Endothelial cell (in vitro differentiated cells): ENCODE measurements around the gene FOXK1. TPM values are rescaled to one million over a fixed set of nuclear protein-coding genes. Genes with fewer than 3 reads are reported as not detected.

Source experiments
- DNase-seq: peaks from one replicate; pipeline ENCODE4 v3.0.0; 2021; ENCODE audit warnings: low spot score
- H3K27ac Mint-ChIP-seq: one replicate; pipeline ENCODE4 v1.8.0; 2021; ENCODE audit warnings: mixed read lengths, inconsistent platforms; ENCODE audit not compliant: unreplicated experiment
- H3K27me3 Mint-ChIP-seq: one replicate; pipeline ENCODE4 v1.8.0; 2021; ENCODE audit warnings: mild to moderate bottlenecking, moderate library complexity, mixed read lengths, inconsistent platforms; ENCODE audit not compliant: unreplicated experiment
- H3K36me3 Mint-ChIP-seq: one replicate; pipeline ENCODE4 v1.8.0; 2021; ENCODE audit warnings: mild to moderate bottlenecking, low read depth, mixed read lengths, inconsistent platforms; ENCODE audit not compliant: unreplicated experiment
- H3K4me1 Mint-ChIP-seq: one replicate; pipeline ENCODE4 v1.8.0; 2021; ENCODE audit warnings: mild to moderate bottlenecking, mixed read lengths, inconsistent platforms; ENCODE audit not compliant: unreplicated experiment
- H3K4me3 Mint-ChIP-seq: one replicate; pipeline ENCODE4 v1.8.0; 2021; ENCODE audit warnings: mild to moderate bottlenecking, mixed read lengths, inconsistent platforms; ENCODE audit not compliant: unreplicated experiment
- H3K9me3 Mint-ChIP-seq: one replicate; pipeline ENCODE4 v1.8.0; 2021; ENCODE audit warnings: mixed read lengths, inconsistent platforms; ENCODE audit not compliant: unreplicated experiment
- total RNA-seq: library from RNA; stranded (reverse); fragmentation: NEBNext Ultra II Directional; extraction: Animal tissue kit (Norgen Biotek cat#: 25700); gene quantifications from one replicate; pipeline ENCODE4 v1.2.1, GENCODE V29; 2021; ENCODE audit not compliant: unreplicated experiment
- TF ChIP-seq, protein P1 (sequence below): fragments of 200-600 bp; sonication (generic); IDR thresholded peaks from one replicate; pipeline ENCODE4 v1.5.0; 2021; ENCODE audit warnings: antibody characterized with exemption; ENCODE audit not compliant: unreplicated experiment

Gene FOXK1
- total RNA-seq, 1 donor from 2014 or later = 73.8 TPM

DNA sequence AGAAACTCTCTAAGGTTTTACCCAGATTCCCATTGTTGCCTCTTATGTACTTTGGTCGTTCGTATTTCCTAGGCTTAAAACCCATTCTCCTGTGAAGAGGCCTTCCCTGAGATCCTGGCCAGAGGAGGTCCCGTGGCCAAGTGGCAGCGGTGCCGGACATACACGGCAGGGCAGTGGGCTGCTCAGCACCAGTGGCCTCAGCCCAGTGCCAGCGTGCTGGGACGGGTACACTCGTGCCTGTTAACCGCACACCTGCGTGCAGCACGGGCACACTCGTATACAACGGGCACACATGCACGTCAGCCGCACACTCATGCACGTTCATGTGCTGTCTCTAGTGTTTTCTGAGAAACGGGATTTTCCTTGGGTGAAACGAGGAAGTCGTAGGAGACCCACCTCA is 40.2 kb downstream of the FOXK1 start:
- Mint-ChIP-seq H3K27ac (no peak overlapping the region), H3K27me3 (peaks cover 4% of the 10 kb centered on the region), H3K36me3 (peaks cover 21% of the 10 kb centered on the region), H3K9me3 (no peaks in the 10 kb centered on the region), H3K4me3 (no peak overlapping the region), H3K4me1 (peaks cover 20% of the 10 kb centered on the region)
- no peak for DNase-seq
- TF ChIP-seq, protein P1, sequence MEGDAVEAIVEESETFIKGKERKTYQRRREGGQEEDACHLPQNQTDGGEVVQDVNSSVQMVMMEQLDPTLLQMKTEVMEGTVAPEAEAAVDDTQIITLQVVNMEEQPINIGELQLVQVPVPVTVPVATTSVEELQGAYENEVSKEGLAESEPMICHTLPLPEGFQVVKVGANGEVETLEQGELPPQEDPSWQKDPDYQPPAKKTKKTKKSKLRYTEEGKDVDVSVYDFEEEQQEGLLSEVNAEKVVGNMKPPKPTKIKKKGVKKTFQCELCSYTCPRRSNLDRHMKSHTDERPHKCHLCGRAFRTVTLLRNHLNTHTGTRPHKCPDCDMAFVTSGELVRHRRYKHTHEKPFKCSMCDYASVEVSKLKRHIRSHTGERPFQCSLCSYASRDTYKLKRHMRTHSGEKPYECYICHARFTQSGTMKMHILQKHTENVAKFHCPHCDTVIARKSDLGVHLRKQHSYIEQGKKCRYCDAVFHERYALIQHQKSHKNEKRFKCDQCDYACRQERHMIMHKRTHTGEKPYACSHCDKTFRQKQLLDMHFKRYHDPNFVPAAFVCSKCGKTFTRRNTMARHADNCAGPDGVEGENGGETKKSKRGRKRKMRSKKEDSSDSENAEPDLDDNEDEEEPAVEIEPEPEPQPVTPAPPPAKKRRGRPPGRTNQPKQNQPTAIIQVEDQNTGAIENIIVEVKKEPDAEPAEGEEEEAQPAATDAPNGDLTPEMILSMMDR = no peak

DNA sequence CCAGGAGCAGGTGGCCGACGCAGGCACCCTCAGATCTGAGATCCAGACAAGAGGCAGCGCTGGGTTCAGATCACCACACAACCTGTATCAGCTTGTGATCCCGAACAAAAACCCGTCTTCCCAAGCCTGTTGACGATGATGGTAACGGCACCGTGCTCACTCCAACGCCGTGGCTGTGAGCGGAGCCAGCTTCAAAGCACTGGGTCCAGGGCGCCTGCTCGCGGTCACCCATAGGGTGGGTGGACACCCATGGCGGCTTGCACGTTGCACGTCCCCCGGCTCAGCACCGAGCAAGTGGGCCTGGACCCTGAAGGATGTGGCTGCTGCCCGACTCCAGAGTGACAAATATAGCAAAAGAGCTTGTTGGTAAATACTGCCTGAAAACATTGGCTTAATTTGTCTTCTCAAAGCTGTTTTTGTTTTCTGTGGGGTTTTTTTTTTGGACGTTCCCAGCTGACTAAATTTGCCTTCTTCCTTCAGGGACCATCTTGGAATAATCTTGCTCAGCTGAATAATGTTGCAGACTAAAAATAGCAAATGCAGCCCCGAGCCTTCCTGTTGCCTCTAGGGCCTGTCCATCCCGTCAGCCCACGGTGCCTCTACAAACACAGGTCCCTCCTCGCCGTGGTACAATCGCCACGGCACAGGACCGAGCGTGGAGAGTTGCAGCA is 41.0 kb downstream of the FOXK1 start:
- peaks cover 20% of the 10 kb centered on the region for H3K4me1 Mint-ChIP-seq
- H3K36me3 Mint-ChIP-seq = peaks cover 14% of the 10 kb centered on the region
- no peak overlapping the region for H3K27ac Mint-ChIP-seq
- H3K27me3 Mint-ChIP-seq = peaks cover 4% of the 10 kb centered on the region
- no peak for DNase-seq
- no peak overlapping the region for H3K4me3 Mint-ChIP-seq
- H3K9me3 Mint-ChIP-seq = no peaks in the 10 kb centered on the region
- TF ChIP-seq, protein P1 = no peak

DNA sequence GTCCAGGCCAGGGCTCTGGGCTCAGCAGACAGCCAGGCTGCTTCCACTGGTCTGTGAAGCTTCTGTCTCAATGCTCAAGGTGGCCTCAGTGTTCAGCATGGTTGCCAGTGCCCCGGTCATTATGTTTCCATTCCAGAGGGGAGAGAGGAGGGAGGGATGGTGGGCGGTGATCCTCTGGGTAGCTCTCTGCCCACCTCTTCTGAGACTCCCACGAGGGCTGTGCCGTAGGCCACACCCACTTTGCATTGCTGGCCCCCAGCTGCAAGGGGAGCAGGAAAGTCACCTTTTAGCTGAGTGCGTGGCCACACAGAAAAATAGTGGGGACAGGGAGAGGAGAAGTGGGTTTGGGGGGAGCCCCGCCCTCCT is 42.5 kb downstream of the FOXK1 start:
- peaks cover 4% of the 10 kb centered on the region for H3K27me3 Mint-ChIP-seq
- H3K9me3 Mint-ChIP-seq = no peaks in the 10 kb centered on the region
- H3K27ac Mint-ChIP-seq = no peak overlapping the region
- no peak for DNase-seq
- H3K4me3 Mint-ChIP-seq = no peak overlapping the region
- H3K36me3 Mint-ChIP-seq = peaks cover 19% of the 10 kb centered on the region
- H3K4me1 Mint-ChIP-seq = peaks cover 20% of the 10 kb centered on the region
- TF ChIP-seq, protein P1 = no peak

DNA sequence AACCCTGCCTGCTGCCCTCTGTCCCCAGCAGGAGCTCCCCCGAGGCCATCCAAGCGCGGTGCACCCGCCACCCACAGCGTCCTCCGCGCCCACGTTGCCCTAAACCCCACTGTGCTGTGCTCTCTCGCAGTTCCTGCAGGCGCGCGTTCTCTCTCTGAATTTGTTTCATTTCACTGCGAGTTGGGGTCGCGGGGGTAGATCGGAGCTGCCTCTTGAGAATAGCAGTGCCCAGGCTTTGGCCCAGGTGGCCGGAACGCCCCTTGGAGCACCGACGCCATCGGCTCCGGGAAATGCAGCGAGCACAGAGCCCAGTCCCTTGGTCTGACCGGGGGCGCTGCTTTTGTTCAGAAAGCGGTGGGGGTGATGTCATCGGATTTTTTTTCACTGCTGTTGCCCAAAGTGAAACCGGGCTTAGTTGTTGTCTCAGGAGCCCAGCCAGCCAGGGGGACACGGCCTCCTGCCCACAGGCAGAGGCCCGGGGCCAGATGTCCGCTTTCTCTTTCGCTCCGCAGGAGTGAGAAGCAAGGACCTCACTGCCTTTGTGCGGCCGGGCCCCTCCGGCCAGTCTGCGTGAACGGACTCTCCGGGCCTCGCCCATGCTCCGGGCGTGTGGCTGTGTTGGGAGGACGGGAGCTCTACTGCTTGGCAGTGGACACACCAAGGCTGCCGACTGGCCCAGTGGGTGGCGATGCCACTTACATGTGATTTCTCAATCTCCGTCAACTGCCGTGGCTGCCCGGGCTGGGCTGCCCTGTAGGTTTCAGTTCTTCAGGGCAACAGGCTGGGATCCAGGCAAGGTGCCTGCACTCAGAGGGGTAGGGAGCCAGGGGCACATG is 43.1 kb downstream of the FOXK1 start:
- DNase-seq = no peak
- H3K27me3 Mint-ChIP-seq = peaks cover 4% of the 10 kb centered on the region
- H3K36me3 Mint-ChIP-seq = peaks cover 17% of the 10 kb centered on the region
- peak overlapping the region; percentile 52 for H3K27ac Mint-ChIP-seq
- TF ChIP-seq, protein P1 = no peak
- no peaks in the 10 kb centered on the region for H3K9me3 Mint-ChIP-seq
- H3K4me1 Mint-ChIP-seq = peaks cover 17% of the 10 kb centered on the region
- H3K4me3 Mint-ChIP-seq = no peak overlapping the region
